Measurements from ENCODE around the gene KIF3A.

DNA sequence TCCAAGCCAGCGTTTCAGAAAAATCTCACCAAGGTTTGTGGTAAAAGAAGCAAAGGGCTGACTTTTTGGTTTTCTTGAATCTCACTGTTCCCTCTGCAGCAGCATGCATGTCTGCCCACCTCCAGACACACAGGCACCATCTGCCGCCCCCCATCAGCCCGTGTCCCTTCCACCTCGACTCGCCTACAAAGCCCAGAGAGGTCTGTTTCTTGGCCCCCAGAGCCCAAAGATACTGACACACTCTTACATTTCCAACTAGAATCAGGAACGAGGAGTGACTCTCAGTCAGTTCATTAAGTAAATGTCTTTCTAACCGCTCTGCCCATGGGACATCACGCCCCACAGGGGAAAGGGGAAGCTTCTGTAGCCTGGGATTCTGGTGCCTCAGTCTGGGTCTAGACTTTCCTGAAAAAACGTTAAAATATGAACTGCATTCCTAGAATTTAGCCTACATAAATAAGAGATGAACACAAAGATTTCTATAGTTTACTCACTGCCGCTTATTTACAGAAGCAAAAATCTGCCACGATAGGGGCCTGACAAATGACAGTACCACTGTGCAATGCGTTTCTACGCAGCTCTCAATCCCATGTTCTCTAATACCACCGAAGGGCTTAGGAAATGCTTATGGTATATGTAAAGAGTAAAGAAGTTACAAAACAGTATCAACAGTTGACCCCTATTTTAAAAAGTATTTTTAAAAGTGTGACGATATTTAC lies 59.5 kb downstream of the KIF3A start:
- TF ChIP-seq POLR2A (IDR thresholded peaks at IDR 0.05; ENCODE audit: low read length) (no peak), GATA1 (IDR thresholded peaks at IDR 0.05; ENCODE audit: low read depth, low read length) (no peak)

All from erythroblast (primary cell).